ENCODE results near the gene CLDND2.

CLDND2 gene

DNA sequence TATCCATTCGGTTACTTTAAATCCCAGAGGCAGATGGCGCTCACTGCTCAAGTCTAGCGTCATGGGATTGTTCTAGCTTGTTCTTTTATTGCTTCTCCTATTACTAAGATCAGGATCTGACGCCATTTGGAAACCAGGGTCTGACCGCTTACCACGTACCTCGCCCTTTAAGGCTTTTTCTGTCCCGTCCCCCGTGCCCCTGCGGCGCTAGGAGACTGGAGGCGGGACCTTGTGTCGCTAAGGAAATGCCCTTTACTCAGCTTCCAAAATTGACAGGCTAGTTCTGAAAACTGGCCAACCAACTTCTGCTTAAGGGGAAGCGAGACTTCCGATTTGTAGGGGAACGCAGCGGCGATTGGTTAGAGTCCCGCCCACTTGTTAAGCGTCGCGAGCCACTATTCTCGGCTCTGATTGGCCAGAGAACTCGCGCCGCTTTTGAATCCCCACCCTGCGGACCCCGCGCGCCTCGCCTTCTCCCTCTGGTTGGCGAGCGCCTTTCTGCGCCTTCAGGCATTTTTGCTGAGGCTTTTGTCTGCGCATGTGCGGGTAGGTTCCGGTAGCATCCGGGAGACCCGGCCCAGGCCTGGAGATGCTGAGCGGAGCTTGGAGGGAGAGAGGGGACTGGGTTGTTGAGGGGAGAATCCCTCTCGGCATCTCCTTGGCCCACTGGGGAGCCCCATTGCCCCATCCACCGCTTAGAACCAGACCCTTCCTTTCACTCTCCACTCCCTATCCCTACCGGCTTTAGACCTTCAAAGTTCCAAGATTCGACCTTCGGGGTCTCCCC lies 25.4 kb upstream of the CLDND2 start (continued):
- TF ChIP-seq ZNF548 (tag by site-specific recombination; IDR thresholded peaks at IDR 0.05) (no peak), PRDM1 (tag by site-specific recombination; IDR thresholded peaks at IDR 0.05) (no peak), ZFP3 (tag by site-specific recombination; IDR thresholded peaks at IDR 0.05; ENCODE audit: low read depth) (no peak), BCL11B (tag by site-specific recombination; IDR thresholded peaks at IDR 0.05; ENCODE audit: low read depth) (no peak), MZF1 (tag by site-specific recombination; IDR thresholded peaks at IDR 0.05; ENCODE audit: borderline replicate concordance) (0 out of 2 replicates have a peak, but pooled peaks have one; percentile 14), GLI2 (tag by site-specific recombination; IDR thresholded peaks at IDR 0.05; ENCODE audit: borderline replicate concordance, low read depth) (no peak), WT1 (tag by site-specific recombination; IDR thresholded peaks at IDR 0.05) (no peak), ZNF785 (tag by site-specific recombination; IDR thresholded peaks at IDR 0.05) (no peak), ZBTB1 (tag by site-specific recombination; IDR thresholded peaks at IDR 0.05) (no peak), ZNF571 (tag by site-specific recombination; IDR thresholded peaks at IDR 0.05) (no peak), ZNF174 (tag by site-specific recombination; IDR thresholded peaks at IDR 0.05) (no peak), SALL2 (tag by site-specific recombination; IDR thresholded peaks at IDR 0.05; ENCODE audit: borderline replicate concordance) (no peak), ZNF626 (tag by site-specific recombination; IDR thresholded peaks at IDR 0.05) (no peak), ZXDB (tag by site-specific recombination; IDR thresholded peaks at IDR 0.05) (no peak; the same call in none of the 2 replicates), ZNF266 (tag by site-specific recombination; IDR thresholded peaks at IDR 0.05; ENCODE audit: low read depth) (no peak)
- TF ChIP-seq, protein P1, sequence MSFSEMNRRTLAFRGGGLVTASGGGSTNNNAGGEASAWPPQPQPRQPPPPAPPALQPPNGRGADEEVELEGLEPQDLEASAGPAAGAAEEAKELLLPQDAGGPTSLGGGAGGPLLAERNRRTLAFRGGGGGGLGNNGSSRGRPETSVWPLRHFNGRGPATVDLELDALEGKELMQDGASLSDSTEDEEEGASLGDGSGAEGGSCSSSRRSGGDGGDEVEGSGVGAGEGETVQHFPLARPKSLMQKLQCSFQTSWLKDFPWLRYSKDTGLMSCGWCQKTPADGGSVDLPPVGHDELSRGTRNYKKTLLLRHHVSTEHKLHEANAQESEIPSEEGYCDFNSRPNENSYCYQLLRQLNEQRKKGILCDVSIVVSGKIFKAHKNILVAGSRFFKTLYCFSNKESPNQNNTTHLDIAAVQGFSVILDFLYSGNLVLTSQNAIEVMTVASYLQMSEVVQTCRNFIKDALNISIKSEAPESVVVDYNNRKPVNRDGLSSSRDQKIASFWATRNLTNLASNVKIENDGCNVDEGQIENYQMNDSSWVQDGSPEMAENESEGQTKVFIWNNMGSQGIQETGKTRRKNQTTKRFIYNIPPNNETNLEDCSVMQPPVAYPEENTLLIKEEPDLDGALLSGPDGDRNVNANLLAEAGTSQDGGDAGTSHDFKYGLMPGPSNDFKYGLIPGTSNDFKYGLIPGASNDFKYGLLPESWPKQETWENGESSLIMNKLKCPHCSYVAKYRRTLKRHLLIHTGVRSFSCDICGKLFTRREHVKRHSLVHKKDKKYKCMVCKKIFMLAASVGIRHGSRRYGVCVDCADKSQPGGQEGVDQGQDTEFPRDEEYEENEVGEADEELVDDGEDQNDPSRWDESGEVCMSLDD (tag by site-specific recombination; IDR thresholded peaks at IDR 0.05), result no peak
- TF ChIP-seq, protein P2, sequence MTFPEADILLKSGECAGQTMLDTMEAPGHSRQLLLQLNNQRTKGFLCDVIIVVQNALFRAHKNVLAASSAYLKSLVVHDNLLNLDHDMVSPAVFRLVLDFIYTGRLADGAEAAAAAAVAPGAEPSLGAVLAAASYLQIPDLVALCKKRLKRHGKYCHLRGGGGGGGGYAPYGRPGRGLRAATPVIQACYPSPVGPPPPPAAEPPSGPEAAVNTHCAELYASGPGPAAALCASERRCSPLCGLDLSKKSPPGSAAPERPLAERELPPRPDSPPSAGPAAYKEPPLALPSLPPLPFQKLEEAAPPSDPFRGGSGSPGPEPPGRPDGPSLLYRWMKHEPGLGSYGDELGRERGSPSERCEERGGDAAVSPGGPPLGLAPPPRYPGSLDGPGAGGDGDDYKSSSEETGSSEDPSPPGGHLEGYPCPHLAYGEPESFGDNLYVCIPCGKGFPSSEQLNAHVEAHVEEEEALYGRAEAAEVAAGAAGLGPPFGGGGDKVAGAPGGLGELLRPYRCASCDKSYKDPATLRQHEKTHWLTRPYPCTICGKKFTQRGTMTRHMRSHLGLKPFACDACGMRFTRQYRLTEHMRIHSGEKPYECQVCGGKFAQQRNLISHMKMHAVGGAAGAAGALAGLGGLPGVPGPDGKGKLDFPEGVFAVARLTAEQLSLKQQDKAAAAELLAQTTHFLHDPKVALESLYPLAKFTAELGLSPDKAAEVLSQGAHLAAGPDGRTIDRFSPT (tag by site-specific recombination; IDR thresholded peaks at IDR 0.05), result no peak
- TF ChIP-seq, protein P3, sequence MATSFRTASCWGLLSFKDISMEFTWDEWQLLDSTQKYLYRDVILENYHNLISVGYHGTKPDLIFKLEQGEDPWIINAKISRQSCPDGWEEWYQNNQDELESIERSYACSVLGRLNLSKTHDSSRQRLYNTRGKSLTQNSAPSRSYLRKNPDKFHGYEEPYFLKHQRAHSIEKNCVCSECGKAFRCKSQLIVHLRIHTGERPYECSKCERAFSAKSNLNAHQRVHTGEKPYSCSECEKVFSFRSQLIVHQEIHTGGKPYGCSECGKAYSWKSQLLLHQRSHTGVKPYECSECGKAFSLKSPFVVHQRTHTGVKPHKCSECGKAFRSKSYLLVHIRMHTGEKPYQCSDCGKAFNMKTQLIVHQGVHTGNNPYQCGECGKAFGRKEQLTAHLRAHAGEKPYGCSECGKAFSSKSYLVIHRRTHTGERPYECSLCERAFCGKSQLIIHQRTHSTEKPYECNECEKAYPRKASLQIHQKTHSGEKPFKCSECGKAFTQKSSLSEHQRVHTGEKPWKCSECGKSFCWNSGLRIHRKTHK (tag by site-specific recombination; IDR thresholded peaks at IDR 0.05), result no peak
- TF ChIP-seq, protein P4, sequence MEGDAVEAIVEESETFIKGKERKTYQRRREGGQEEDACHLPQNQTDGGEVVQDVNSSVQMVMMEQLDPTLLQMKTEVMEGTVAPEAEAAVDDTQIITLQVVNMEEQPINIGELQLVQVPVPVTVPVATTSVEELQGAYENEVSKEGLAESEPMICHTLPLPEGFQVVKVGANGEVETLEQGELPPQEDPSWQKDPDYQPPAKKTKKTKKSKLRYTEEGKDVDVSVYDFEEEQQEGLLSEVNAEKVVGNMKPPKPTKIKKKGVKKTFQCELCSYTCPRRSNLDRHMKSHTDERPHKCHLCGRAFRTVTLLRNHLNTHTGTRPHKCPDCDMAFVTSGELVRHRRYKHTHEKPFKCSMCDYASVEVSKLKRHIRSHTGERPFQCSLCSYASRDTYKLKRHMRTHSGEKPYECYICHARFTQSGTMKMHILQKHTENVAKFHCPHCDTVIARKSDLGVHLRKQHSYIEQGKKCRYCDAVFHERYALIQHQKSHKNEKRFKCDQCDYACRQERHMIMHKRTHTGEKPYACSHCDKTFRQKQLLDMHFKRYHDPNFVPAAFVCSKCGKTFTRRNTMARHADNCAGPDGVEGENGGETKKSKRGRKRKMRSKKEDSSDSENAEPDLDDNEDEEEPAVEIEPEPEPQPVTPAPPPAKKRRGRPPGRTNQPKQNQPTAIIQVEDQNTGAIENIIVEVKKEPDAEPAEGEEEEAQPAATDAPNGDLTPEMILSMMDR (tag by site-specific recombination; IDR thresholded peaks at IDR 0.05), result no peak
- TF ChIP-seq, protein P5, sequence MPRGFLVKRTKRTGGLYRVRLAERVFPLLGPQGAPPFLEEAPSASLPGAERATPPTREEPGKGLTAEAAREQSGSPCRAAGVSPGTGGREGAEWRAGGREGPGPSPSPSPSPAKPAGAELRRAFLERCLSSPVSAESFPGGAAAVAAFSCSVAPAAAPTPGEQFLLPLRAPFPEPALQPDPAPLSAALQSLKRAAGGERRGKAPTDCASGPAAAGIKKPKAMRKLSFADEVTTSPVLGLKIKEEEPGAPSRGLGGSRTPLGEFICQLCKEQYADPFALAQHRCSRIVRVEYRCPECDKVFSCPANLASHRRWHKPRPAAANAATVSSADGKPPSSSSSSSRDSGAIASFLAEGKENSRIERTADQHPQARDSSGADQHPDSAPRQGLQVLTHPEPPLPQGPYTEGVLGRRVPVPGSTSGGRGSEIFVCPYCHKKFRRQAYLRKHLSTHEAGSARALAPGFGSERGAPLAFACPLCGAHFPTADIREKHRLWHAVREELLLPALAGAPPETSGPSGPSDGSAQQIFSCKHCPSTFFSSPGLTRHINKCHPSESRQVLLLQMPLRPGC (tag by site-specific recombination; IDR thresholded peaks at IDR 0.05), result no peak
- TF ChIP-seq, protein P6, sequence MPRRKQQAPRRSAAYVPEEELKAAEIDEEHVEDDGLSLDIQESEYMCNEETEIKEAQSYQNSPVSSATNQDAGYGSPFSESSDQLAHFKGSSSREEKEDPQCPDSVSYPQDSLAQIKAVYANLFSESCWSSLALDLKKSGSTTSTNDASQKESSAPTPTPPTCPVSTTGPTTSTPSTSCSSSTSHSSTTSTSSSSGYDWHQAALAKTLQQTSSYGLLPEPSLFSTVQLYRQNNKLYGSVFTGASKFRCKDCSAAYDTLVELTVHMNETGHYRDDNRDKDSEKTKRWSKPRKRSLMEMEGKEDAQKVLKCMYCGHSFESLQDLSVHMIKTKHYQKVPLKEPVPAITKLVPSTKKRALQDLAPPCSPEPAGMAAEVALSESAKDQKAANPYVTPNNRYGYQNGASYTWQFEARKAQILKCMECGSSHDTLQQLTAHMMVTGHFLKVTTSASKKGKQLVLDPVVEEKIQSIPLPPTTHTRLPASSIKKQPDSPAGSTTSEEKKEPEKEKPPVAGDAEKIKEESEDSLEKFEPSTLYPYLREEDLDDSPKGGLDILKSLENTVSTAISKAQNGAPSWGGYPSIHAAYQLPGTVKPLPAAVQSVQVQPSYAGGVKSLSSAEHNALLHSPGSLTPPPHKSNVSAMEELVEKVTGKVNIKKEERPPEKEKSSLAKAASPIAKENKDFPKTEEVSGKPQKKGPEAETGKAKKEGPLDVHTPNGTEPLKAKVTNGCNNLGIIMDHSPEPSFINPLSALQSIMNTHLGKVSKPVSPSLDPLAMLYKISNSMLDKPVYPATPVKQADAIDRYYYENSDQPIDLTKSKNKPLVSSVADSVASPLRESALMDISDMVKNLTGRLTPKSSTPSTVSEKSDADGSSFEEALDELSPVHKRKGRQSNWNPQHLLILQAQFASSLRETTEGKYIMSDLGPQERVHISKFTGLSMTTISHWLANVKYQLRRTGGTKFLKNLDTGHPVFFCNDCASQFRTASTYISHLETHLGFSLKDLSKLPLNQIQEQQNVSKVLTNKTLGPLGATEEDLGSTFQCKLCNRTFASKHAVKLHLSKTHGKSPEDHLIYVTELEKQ (tag by site-specific recombination; IDR thresholded peaks at IDR 0.05; ENCODE audit: borderline replicate concordance), result no peak
- TF ChIP-seq, protein P7, sequence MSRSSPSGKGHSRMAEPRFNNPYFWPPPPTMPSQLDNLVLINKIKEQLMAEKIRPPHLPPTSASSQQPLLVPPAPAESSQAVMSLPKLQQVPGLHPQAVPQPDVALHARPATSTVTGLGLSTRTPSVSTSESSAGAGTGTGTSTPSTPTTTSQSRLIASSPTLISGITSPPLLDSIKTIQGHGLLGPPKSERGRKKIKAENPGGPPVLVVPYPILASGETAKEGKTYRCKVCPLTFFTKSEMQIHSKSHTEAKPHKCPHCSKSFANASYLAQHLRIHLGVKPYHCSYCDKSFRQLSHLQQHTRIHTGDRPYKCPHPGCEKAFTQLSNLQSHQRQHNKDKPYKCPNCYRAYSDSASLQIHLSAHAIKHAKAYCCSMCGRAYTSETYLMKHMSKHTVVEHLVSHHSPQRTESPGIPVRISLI (tag by site-specific recombination; IDR thresholded peaks at IDR 0.05), result no peak
